Brain microvascular endothelial cell (primary cell): ENCODE measurements around the gene CFAP54.
"Not testable (repeated sequence)": the region's sequence is repeated elsewhere in the genome, so short reads cannot be mapped to it uniquely, and the experiment has no call there.

Experiments
- DNase-seq: peaks from one replicate; pipeline ENCODE4 v3.0.0-alpha.2; 2020
- H3K27ac ChIP-seq: fragments of 250-450 bp; sonication (Bioruptor Pico); 2 replicates; pipeline ENCODE4 v1.5.1; 2020; ENCODE audit warnings: mild to moderate bottlenecking, moderate library complexity
- H3K27me3 ChIP-seq: fragments of 250-450 bp; sonication (Bioruptor Pico); replicated peaks from 2 replicates; pipeline ENCODE4 v1.5.1; 2020; ENCODE audit warnings: mild to moderate bottlenecking
- H3K36me3 ChIP-seq: fragments of 250-450 bp; sonication (Bioruptor Pico); replicated peaks from 2 replicates; pipeline ENCODE4 v1.5.1; 2020; ENCODE audit warnings: mild to moderate bottlenecking
- H3K4me3 ChIP-seq: 2 replicates; pipeline ENCODE4 v1.5.1; 2011; ENCODE audit warnings: low read depth, mild to moderate bottlenecking, control low read depth, low read length, moderate library complexity
- CTCF ChIP-seq: IDR thresholded peaks from 2 replicates; pipeline ENCODE4 v1.5.1; 2011; ENCODE audit warnings: low read depth, mild to moderate bottlenecking, moderate library complexity, low read length, control low read depth, inconsistent platforms; ENCODE audit errors: missing control alignments
- in situ Hi-C: cut with HindIII; loops from 2 replicates; pipeline ENCODE4 v1.10.0; 2017; ENCODE audit warnings: low sequenced_read_pairs, low pct_ligation_motif_present

CFAP54 gene

DNA sequence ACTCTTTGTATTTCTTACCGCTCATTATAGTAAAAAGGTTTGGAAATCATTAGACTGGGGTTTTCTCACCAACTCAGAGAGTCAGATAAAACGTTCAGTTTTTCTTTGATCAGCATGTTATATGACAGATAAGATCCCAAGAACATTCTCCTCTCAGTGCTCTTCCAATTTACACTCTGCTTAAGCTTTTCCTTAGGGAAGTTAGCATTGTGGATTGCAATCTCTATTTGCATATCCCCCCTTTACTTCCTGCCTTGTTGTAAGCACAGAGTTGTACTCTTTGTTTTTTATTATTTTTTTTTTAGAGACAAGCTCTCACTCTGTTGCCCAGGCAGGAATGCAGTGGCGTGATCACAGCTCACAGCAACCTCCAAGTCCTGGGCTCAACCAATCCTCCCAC lies 11.4 kb upstream of the CFAP54 start:
- H3K27ac ChIP-seq, result no peak overlapping the region
- no peaks in the 10 kb centered on the region for H3K27me3 ChIP-seq
- DNase-seq, result no peak
- H3K4me3 ChIP-seq, result no peak overlapping the region
- in situ Hi-C loops, result no loop called here
- H3K36me3 ChIP-seq, result no peaks in the 10 kb centered on the region
- no peak for TF ChIP-seq CTCF

DNA sequence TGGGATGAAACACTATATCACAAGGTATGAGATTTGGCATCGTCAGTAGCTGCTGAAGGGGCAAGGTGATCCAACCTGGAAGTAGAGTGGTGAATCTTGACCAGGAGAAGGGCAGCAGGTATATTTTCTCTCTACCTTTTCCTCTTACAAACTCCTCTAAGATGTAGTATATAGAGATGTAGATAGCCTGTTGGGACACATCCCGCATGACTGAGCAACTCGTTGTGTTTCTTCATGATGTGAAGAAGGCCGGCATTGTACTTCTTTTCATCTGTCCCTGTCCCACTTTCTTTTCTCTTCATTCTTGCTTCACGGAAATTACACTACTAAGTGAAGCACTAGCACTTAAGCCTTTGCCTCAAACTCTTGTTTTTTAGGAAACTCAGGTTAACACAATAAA lies 7.3 kb upstream of the CFAP54 start:
- no peak overlapping the region for H3K27ac ChIP-seq
- in situ Hi-C loops, result no loop called here
- no peak overlapping the region for H3K4me3 ChIP-seq
- H3K27me3 ChIP-seq, result no peaks in the 10 kb centered on the region
- H3K36me3 ChIP-seq, result no peaks in the 10 kb centered on the region
- TF ChIP-seq CTCF, result no peak
- no peak for DNase-seq

DNA sequence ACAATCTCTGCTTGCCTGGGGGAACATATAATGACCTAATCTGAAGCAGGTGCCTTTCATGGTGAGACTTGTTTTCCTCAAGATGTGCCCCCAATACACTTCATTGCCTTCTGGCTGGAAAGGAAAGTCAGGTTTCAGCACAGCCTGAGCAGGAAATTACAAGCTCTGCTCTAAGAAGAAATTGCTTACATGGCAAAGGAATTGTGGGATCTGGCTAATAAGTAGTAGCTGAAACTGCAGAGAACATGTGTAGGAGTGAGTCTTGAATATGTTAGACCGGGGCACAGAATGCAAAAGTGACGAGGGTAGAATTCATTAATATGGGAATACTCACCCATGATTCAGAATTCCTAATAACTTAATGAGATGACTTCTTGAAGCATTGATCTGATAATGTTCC lies 6.3 kb upstream of the CFAP54 start:
- Histone ChIP-seq H3K4me3 (no peak overlapping the region), H3K27ac (no peak overlapping the region), H3K27me3 (no peaks in the 10 kb centered on the region), H3K36me3 (no peaks in the 10 kb centered on the region)
- in situ Hi-C loops, result no loop called here
- no peak for DNase-seq
- no peak for TF ChIP-seq CTCF

GRCh38 chr12:96486751-96487613 lies 2.4 kb upstream of the CFAP54 start:
- DNase-seq, result peak; percentile 48
- H3K36me3 ChIP-seq, result no peaks in the 10 kb centered on the region
- in situ Hi-C loops, result no loop called here
- no peaks in the 10 kb centered on the region for H3K27me3 ChIP-seq
- H3K4me3 ChIP-seq, result no peak overlapping the region
- peak overlapping the region; percentile 74 for H3K27ac ChIP-seq
- TF ChIP-seq CTCF, result no peak

DNA sequence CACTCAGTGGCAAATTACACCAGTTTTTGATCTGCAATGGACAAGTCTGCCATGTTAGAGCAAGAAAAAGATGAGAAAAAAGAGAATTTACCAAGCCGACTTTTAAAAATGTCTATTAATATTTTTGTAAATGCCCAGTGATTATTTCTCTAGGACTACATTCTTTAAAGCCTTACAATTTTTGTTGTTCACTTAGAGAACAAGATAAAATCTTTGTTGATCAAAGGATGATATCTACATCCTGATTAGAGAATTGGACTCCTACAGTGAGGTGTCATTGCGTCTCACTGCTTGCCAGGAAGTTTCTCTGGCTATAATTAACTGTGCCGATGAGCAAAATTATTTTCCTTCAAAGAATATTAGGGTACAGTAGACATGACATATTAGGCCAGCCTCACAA lies 1.7 kb upstream of the CFAP54 start:
- in situ Hi-C loops, result no loop called here
- no peak for TF ChIP-seq CTCF
- H3K36me3 ChIP-seq, result no peaks in the 10 kb centered on the region
- no peak for DNase-seq
- H3K27ac ChIP-seq, result peak overlapping the region; percentile 74
- no peaks in the 10 kb centered on the region for H3K27me3 ChIP-seq
- no peak overlapping the region for H3K4me3 ChIP-seq

GRCh38 chr12:96493106-96493505 lies 3.7 kb downstream of the CFAP54 start:
- H3K27ac ChIP-seq, result no peak overlapping the region
- in situ Hi-C loops, result no loop called here

GRCh38 chr12:96494154-96494553 lies 4.8 kb downstream of the CFAP54 start:
- H3K27me3 ChIP-seq, DNase-seq, H3K27ac ChIP-seq, H3K4me3 ChIP-seq, H3K36me3 ChIP-seq, in situ Hi-C loops: not testable (repeated sequence)

More at GRCh38 chr12:96493106-96493505, 3.7 kb downstream of the CFAP54 start:
- H3K27me3 ChIP-seq, result no peaks in the 10 kb centered on the region
- H3K36me3 ChIP-seq, result no peaks in the 10 kb centered on the region
- DNase-seq, result no peak
- TF ChIP-seq CTCF, result no peak
- no peak overlapping the region for H3K4me3 ChIP-seq
